Omental fat pad (tissue), 4 donors: ENCODE data around the gene ACADSB. TPM values are rescaled to one million over a fixed set of nuclear protein-coding genes. Genes with fewer than 3 reads are reported as not detected.

ENCODE experiments used
- ATAC-seq: fragments of 150-250 bp; one replicate; pipeline ENCODE4 v1.9.1; 2016; ENCODE audit warnings: mild to moderate bottlenecking, moderate library complexity; ENCODE audit not compliant: low FRiP score
- DNase-seq: peaks from one replicate; pipeline ENCODE4 v3.0.0-alpha.2; 2019; ENCODE audit warnings: low spot score
- CTCF ChIP-seq, 3 donors: fragments of 450-650 bp; IDR thresholded peaks; one replicate each; pipeline ENCODE4 v1.5.1; 2016 to 2017; ENCODE audit warnings: antibody characterized with exemption in 3 of 3, mild to moderate bottlenecking in 3 of 3, moderate library complexity in 2 of 3
- total RNA-seq, 4 donors: library from RNA; depleted of rRNA; stranded (reverse); fragments of >200 nt; gene quantifications; one replicate each; pipeline ENCODE4 v1.1.0, GENCODE V29; 2016

Gene ACADSB
- total RNA-seq, 4 donors from 2014 or later = 8.6 to 17.2 (median 12.8) TPM

- no peak for DNase-seq
- TF ChIP-seq CTCF (IDR thresholded peaks at IDR 0.05) = no peak
- no peak for ATAC-seq
These were observed 37.3 kb downstream of the ACADSB start for GRCh38 chr10:123045961-123046731.

GRCh38 chr10:123057968-123058367, 49.2 kb downstream of the ACADSB start:
- no peak for TF ChIP-seq CTCF (IDR thresholded peaks at IDR 0.05)
- no peak for ATAC-seq
- DNase-seq = no peak

- DNase-seq (no peak), ATAC-seq (no peak)
- TF ChIP-seq CTCF (IDR thresholded peaks at IDR 0.05) = no peak
These were observed 53.1 kb downstream of the ACADSB start for GRCh38 chr10:123061865-123062264.

- DNase-seq (no peak), ATAC-seq (no peak)
- no peak for TF ChIP-seq CTCF (IDR thresholded peaks at IDR 0.05)
These were observed 53.9 kb downstream of the ACADSB start for GRCh38 chr10:123062726-123063125.

GRCh38 chr10:123068087-123068853, 59.5 kb downstream of the ACADSB start:
- TF ChIP-seq CTCF (IDR thresholded peaks at IDR 0.05) = no peak
- ATAC-seq (no peak), DNase-seq (no peak)

GRCh38 chr10:123069246-123069986, 60.6 kb downstream of the ACADSB start:
- no peak for TF ChIP-seq CTCF (IDR thresholded peaks at IDR 0.05)
- ATAC-seq (no peak), DNase-seq (no peak)
